ENCODE results near the gene SH3BP4.

- TF ChIP-seq POLR2A (IDR thresholded peaks at IDR 0.05; ENCODE audit: low read length) (no peak), GATA1 (IDR thresholded peaks at IDR 0.05; ENCODE audit: low read depth, low read length) (no peak)
Observed at GRCh38 chr2:234953116-234954031, 1.6 kb downstream of the SH3BP4 start.

All from erythroblast (primary cell).